ENCODE data around the gene DLG4.
"Not testable (repeated sequence)": the region's sequence is repeated elsewhere in the genome, so short reads cannot be mapped to it uniquely, and the experiment has no call there.

DLG4 gene

DNA sequence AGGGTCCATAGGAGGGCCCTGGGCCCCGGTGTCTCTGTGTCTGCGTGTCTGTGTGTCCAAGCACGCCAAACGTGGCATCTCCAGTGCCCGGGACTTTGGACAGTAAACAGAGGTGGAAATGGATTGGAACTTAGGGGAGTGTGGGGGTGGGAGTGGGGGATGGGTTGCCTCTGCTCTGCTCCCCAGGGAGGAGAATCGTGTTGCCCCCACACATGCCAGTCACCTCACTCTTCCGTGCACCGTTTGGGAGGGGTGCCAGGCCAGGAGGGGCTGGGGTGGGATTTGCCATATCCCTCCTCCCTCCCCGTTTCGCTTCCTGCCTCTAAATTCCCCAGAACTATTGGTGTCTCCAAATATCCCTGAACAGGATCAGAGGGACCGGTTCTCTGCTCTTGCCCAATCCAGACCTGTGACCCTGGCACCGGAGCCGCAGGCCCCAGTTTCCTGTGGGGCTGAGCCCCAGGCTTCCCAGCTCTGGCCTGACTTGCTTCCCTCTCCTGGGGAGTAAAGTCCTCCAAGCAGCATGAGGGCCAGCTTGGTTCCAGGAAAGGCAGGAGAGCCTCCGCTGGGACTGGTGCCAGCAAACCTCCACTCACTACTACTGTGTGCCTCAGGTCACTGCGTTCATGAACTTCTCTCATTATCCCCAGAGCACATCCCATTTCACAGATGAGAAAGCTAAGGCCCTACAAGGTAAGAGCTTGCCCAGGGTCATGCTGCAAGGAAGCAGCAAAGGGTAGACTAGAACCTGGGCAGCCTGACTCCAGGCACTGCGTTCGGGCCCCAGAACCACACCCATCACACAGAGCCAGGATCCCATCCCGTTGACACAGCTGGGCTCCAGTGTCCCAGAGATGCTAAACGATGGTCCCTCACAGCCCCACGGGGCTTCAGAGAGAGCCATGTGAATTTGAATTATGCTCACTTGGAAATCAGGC, 40.0 kb downstream of the DLG4 start, which contains the start of gene ASGR1:
Gene ASGR1, minus strand, starts transcription at position 54 of the 938 bp plus-strand sequence. CDS start 807 bp downstream, outside the sequence.
- no peak for DNase-seq

DNA sequence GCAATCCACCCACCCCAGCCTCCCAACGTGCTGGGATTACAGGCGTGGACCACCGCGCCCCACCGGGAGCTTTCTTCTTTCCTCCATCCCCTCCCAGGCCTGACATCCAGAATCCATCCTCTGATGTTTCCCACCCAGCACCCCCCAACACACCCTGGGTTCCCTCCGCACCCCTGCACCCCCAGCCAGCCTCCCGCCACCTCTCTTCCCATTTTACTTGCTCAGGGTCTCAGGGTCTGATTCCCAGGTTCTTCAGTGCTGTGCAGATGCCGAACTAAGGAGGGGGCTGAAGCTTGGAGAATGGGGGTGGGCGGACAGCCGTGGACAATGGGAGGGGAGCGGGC, 40.7 kb downstream of the DLG4 start:
- no peak for DNase-seq

DNA sequence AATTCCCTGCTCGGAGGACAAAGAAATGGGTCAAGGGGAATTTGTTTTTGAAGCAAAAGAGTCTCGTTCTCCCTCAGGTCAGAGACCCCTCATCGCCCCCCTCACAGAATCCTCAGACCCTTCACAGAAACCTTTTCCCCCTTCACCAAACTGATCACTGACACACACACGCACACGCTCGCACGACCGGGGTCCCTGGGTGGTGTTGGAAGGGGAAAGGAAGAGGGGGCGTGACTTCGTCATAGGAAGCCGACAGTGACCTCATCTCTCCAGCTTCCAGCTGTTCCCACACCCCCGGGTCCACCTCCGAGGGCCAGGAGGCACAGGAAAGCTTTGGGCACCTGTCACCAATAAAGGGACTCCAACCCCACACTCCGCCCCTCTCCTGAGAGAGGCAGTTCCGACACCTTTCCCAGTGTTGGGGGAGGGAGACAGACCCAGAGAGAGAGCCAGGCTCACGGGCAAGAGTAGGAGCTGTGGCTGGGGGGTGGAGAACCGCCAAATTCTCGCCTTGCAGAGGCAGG, 41.6 kb downstream of the DLG4 start:
- DNase-seq: no peak

DNA sequence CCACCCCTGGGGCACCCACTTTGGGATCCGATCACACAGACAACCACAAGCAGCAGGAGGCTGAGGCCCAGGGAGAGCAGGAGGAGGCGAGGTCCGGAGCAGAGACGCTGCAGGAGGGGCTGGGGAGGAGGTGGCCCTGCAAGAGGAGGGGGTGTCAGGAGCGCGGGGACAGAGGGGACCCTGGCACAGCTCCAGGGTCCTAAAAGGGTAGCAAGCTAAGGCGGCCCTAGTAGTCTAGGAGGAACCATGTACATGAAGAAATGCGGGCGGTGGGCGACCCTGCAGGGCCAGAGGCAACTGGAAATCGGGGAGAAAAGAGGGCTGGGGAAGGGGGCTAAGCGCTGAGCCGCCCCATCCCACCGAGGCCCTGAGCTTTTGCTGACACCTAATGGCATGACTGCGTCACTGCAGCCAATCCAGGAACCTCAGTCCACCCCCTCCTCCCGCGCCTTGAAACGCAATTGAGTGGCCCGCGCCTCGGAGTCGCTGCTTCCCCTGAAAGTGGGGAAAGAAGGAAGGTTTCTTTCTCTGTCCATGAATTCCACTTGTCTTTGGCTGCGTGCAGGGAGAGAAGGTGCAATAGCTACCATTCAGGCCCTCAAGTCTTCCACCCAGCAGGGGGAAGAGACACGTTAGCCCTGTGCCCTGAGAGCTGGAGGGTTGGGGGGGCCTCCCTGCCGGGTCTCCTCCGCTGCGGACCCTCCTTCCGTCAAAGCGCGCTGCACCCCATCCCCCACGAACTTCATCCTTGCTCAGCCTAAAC, 42.3 kb downstream of the DLG4 start:
- peak; percentile 62 to 66 for DNase-seq

DNA sequence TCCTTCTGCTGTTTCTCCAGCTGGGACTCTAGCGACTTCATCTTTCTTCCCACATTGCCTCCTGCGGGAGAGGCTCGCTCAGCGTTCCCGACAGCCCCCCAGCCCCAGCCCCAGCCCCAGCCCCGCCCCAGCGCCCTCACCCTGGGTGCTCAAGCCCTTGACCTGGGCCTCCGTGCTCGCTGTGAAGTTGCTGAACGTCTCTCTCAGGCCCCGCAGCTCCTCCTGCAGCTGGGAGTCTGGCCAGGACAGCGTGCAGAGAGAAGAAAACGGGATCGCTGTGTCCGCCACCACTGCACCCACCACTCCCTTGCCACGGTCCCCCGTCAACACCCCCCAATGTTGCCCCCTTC, 42.8 kb downstream of the DLG4 start:
- no peak for DNase-seq

DNA sequence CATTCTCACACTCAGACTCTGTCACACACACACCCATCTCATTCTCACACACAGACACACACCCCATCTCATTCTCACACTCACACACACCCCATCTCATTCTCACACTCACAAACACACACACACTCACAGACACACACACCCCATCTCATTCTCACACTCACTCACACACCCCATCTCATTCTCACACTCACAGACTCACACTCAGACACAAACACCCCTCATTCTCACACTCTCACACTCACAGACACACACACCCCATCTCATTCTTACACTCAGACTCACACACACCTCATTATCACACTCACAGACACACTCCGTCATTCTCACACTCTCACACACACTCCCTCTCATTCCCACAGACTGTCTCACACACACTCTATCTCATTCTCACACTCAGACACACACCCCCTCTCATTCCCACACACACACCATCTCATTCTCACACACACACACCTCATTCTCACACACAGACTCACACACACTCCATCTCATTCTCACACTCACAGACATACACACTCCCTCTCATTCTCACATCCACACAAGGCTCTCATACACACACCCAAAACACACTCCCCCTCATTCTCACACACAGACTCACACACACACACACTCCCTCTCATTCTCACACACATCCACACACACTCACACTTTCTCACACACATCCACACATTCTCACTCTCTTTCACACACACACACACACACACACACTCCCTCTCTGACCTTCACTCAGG, 43.4 kb downstream of the DLG4 start:
- DNase-seq: no peak

DNA sequence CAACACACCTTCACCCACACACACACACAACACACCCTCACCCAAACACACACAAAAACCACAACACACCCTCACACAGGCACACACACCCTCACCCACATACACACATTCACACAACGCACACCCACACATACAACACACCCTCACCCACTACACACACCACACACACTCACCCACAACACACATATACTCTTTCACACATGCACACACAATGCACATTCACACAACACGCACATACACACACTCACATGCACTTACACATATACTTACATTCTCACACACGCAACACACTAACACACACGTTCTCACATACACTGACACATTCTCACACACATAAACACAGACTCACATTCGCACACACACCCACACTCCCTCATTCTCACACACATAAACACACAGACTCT, 44.3 kb downstream of the DLG4 start:
- no peak for DNase-seq

DNA sequence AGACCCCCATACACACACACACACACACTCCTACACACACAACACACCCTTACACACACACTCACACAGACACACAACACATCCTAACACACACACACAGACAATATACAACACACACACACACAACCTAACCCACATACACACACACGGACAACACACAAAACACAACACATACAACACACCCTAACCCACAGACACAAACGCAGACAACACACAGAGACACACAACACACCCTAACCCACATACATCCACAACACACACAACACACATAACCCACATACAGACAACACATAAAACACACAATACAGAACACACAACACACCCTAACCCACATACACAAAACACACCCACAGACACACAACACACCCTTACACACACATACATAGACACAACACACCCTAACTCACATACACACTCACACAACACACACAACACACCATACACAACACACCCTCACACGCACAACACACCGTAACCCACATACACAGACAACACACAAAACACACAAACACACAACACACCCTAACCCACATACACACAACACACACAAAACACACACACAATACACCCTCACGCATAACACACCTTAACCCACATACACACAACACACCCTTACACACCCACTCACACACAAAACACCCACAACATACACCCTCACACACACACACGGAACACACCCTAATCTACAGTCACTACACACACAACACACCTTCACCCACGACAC, 44.9 kb downstream of the DLG4 start:
- DNase-seq: no peak

DNA sequence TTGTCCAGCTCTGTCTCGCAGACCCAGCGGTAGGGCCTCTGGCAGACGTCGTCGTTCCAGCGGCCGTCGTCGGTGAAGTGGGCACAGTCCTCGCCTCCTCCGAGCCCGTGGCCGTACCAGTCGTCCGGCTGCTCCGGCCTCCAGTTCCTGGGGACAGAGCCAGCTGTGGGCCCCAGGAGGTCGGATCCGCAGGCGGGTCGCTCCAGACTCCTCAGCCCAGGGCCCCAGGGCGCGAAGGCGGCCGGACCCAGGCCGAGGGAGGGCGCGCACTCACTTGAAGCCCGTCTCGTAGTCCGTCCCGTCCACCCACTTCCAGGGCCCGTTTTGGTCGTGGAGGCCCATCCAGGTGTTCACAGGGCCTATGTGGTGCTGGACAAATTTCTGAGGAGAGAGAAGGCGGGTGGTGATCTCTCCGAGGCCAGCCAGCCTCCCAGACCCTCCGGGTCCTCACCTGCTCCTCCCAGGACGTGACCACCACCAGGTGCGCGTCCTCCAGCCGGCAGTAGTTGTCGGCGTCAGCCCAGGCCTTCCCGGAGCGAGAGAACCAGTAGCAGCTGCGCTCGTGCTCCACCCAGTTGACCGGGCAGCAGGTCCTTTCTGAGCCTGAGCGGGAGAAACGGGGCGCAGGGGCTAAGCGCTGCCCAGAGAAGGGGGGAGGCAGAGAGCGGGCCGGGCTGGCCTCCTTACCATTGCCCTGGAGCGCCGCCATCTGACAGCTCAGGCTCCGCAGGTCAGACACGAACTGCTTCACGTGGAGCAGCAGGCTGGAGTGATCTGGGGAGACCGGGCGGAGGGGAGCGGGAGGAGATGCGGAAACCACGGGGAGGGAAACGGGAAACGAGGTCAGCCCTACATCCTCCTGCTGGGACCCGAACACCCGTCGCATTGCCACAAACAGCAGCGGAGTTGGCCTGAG, 45.7 kb downstream of the DLG4 start:
- peak; percentile 13 to 28 for DNase-seq

DNA sequence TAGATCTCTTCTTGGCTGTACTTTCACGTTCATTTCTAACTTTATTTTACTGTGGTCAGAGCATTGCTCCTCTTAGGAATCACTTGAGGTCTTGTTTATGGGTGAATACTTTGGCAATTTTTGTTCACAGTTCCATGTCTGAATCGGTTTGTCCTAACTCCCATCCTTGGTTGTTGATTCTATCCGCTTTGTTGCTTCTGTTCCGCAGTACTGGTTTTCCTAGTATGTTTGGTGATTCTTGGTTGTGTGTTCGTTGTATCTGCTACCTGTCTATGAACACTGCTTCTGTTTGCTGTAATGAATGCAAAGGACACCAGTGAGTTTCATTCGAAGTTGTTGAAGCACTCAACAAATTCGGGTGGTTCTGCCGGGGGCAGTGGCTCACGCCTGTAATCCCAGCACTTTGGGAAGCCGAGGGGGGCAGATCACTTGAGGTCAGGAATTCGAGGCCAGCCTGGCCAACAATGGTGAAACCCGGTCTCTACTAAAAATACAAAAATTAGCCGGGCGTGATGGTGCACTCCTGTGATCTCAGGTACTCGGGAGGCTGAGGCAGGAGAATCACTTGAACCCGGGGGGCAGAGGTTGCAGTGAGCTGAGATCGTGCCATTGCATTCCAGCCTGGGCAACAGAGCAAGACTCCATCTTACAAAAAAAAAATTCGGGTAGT, 47.0 kb downstream of the DLG4 start:
- DNase-seq: not testable (repeated sequence)

DNA sequence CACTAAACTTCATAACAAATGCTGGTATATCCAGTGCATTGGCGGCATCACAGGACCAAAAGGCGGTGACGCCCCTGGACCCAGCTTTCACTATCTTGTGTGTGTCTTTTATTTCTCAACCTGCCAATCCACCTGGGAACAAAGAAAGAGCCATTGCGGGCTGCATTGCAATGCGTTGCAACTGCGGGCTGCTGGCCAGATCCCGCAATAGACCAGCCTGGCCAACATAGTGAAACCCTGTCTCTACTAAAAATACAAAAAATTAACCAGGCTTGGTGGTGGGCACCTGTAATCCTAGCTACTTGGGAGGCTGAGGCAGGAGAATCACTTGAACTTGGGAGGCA, 50.1 kb downstream of the DLG4 start:
- not testable (repeated sequence) for DNase-seq

DNA sequence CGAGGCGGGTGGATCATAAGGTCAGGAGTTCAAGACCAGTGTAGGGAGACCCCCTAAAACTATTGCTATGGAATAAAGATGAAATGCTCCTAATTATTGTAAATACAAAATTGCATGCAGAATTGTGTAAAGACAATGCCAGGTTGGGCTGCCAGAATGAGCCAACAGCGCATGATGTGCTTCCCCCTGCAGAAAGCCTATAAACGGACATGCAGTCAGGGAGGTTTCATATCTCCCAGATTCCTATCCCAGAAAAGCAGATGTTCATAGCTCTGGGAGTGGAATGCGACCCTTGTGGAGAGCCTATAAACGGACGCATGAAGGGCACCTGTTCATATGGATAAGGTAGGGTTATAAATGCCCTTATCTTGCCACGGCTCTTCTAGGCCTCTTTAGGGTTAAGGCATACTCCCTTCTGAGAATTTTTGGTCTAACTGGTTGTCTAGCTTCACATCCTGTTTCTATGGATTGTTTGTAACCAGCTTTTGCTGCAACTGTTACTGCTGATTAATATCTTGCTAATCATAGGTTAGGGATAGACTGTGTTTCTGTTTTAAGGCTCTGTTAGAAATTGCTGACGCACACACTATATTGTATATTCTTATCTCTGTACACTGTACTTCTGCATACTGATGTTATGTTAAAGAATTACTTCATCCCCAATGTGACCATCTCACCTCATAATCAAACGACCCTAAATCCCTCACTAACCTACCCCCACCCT, 50.6 kb downstream of the DLG4 start:
- DNase-seq: not testable (repeated sequence)

DNA sequence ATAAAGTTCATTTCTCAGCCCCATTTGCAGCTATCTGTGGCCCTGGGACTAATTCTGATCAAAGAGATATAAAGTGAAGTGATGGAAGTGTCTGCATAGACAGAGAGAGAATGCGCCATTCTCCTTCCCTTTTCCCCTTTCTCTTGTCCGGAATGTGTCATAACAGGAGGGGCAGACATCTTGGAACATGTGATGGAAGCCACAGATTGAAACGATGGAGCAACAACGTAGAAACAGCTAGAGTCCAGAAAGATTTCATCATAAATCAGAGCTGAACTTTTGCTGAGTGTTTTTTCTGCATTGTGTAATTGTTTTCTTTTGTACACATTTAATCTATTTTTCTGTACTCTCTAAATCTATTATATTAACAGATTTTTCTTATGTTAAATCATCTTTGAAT, 51.8 kb downstream of the DLG4 start:
- DNase-seq: no peak

DNA sequence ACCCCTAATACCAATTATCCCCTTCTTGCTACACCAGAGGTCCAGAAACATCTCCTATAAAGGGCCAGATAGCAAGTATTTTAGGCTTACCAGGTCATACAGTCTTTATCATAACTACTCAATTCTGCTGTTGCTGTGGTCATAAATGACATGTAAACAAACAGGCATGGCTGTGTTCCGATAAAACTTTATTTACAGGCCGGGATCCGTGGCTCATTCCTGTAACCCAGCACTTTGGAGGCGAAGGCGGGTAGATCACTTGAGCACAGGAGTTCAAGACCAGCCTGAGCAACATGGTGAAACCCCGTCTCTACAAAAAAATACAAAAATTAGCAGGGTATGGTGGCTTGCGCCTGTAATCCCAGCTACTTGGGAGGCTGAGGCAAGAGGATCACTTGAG, 52.8 kb downstream of the DLG4 start:
- DNase-seq: no peak

DNA sequence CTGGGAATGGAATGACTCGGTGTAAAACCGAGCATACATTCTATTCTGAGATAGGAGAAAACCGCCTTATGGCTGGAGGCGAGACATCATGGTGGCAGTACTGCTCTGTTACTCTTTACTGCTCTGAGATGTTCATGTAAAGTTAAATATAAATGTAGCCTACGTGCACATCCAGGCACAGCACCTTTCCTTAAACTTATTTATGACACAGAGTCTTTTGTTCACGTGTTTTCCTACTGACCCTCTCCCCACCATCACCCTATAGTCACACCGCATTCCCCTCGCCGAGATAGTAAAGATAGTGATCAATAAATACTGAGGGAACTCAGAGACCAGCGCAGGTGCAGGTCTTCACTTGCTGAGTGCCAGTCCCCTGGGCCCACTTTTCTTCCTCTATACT, 60.1 kb downstream of the DLG4 start:
- not testable (repeated sequence) for DNase-seq

DNA sequence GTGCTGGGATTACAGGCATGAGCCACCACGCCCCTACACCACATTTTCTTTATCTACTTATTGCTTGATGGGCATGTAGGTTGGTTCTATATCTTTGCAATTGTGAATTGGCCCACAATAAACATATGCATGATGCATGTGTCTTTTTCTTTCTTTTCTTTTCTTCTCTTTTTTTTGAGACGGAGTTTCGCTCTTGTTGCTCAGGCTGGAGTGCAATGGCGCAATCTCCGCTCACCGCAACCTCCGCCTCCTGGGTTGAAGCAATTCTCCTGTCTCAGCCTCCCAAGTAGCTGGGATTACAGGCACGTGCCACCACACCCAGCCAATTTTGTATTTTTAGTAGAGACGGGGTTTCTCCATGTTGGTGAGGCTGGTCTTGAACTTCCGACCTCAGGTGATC, 61.2 kb downstream of the DLG4 start:
- DNase-seq: not testable (repeated sequence)

DNA sequence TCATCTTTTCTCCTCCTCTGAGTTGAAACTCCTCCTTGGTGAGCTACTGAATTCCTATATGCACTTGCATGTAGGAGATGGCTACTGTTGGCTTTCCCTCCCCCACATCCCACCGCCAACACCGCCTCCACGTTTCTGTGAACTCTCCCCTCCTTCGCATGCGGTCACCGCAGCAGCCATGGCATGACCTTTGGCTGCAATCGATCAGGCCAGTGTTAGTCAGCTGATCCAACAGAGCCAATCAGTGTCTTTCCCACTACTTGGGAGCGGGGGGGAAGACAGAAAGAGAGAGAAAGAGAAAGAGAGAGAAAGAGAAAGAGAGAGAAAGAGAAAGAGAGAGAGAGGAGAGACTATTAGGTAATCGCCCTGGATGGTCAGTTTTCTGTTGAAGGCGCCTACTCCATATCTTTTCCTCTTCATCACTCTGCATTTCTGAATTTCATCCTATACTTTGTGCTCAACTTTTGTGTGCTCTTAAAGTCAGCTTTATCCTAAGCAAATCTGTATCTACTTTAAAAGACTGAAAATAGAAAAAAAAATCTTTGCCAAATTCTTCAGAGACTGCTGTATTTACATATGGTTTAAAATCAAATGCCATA, 63.2 kb downstream of the DLG4 start:
- no peak for DNase-seq

DNA sequence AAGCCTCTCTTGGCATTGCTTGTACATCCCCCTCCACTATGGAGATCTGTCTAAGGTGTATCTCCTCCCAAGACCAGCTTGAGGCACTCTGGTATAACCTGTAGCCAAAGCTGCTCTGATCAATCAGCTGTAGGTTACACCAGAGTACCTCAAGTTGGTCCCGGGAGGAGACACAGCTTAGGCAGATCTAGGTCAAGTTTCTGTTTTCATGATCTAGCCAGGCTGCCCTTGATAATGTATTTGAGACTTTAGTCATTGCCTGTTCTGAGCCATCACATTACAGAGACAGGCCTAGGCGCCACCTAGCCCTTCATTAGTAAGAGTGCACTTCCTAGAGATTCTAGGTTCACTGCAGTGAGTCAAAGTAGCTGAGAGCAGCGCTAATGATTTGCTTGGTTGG, 71.9 kb downstream of the DLG4 start:
- DNase-seq: no peak

DNA sequence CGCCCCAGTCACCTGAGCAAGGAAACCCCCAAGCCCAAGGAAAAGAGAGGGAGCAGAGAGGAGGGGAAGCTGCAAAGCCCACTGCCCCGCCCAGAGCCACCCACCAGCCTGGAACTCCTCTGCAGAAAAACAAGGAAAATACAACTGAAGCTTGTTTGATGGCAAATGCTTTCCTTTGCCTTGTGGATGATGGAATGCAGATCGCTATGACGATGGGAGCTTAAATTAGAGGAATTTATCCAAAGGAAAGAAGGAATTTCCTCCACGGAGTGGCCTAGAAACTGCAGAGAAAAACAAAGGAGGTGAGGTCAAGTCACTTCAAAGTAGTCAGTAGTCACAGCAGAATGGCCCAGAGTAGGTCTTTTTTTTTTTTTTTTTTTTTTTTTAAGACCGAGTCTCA, 73.5 kb downstream of the DLG4 start:
- no peak for DNase-seq

DNA sequence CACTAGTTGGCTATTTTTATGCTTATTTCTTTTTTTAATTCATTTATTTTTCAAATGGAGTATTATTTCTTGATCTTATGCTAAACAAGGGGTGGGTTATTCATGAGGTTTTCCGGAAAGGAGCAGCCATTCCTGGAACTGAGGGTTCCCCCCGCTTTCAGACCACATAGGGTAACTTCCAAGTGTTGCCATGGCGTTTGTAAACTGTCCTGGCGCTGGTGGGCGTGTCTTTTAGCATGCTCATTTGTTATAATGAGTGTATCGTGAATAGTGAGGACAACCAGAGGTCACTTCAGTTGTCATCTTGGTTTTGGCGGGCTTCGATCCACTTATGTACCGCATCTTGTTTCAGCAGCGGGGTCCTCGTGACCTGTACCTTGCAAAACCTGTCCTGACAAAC, 75.4 kb downstream of the DLG4 start:
- no peak for DNase-seq
